AG04450 (cell line): Measurements from ENCODE around the gene RAB32. TPM values are rescaled to one million over a fixed set of nuclear protein-coding genes. Genes with fewer than 3 reads are reported as not detected.

ENCODE experiments used
- CTCF ChIA-PET: fragments of 300-600, 350-600 bp; formaldehyde crosslinking; extraction: SDS; loops from one replicate; lab custom pipeline; 2022; ENCODE audit warnings: antibody characterized with exemption, inconsistent platforms; lab: Charles Lee
- POLR2A ChIA-PET: fragments of 350-600 bp; formaldehyde crosslinking; extraction: SDS; loops from one replicate; lab custom pipeline; 2021; ENCODE audit warnings: antibody characterized with exemption, inconsistent platforms; lab: Yijun Ruan, JAX
- DNase-seq: peaks from one replicate; pipeline ENCODE4 v3.0.0-alpha.2; 2011; ENCODE audit warnings: low read depth, low spot score
- H3K27ac ChIP-seq: one replicate; pipeline ENCODE4 v1.5.1; 2012; ENCODE audit warnings: low read depth, low read length, control low read depth
- H3K27me3 ChIP-seq: one replicate; pipeline ENCODE4 v1.6.0; 2012; ENCODE audit warnings: low read length; ENCODE audit not compliant: control insufficient read depth, insufficient read depth
- H3K4me3 ChIP-seq: 2 replicates; pipeline ENCODE4 v1.5.1; 2011; ENCODE audit warnings: mild to moderate bottlenecking, low read depth, low read length, control low read depth
- H3K9me3 ChIP-seq: 2 replicates; pipeline ENCODE4 v1.5.1; 2012; ENCODE audit warnings: low read length; ENCODE audit not compliant: control insufficient read depth, insufficient read depth
- CTCF ChIP-seq: IDR thresholded peaks from 2 replicates; pipeline ENCODE4 v1.5.1; 2011; ENCODE audit warnings: low read depth, low read length, control low read depth, inconsistent platforms
- polyA plus RNA-seq: library from polyadenylated mRNA; depleted of rRNA; stranded (reverse); fragments of >200 nt; gene quantifications from 2 replicates; pipeline ENCODE4 v1.2.3, GENCODE V29; 2011

RAB32 gene
- polyA plus RNA-seq, 1 experiment = 100 TPM

DNA sequence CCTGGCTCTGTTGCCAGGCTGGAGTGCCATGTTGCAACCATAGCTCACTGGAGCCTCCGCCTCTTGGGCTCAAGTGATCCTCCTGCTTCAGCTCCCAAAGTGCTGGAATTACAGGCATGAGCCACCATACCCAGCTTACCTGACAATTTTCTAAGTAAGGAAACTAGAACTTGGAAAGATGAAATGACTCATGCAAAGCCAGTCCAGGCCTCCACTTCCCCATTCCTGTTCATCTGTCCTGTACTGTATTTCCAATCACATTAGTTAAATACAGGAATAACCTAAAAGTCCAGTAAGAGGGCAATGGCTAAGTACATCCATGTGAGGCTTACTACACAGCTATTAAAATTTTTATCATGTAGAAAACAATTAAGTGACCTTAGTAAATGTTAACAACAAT lies 46.9 kb downstream of the RAB32 start:
- ChIA-PET CTCF (no interaction called here), POLR2A (no interaction called here)
- no peak overlapping the region for H3K27ac ChIP-seq
- no peak for TF ChIP-seq CTCF
- H3K27me3 ChIP-seq = peaks cover 3% of the 10 kb centered on the region
- H3K4me3 ChIP-seq = no peak overlapping the region
- DNase-seq = no peak
- H3K9me3 ChIP-seq = no peaks in the 10 kb centered on the region

DNA sequence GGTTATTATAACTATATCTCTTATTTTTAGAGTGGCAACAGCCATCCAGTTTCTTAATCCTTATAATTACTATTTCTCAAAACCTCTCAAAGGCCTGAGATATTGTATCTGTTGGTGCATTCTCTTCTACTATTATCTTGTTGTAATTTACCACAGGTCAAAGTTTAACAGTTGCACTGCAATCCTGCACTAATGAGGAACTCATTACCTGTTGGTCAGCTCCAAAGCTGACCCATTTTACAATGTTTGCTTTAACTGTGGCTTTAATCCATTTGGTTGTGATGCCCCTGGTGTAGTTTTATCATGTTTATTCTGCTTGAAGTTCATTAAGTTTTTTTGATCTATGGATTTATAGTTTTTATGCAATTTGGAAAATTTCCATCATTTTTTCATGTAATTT lies 48.8 kb downstream of the RAB32 start:
- ChIA-PET POLR2A (no interaction called here), CTCF (no interaction called here)
- Histone ChIP-seq H3K27me3 (peaks cover 3% of the 10 kb centered on the region), H3K27ac (no peak overlapping the region), H3K9me3 (no peaks in the 10 kb centered on the region), H3K4me3 (no peak overlapping the region)
- DNase-seq = no peak
- TF ChIP-seq CTCF = no peak

DNA sequence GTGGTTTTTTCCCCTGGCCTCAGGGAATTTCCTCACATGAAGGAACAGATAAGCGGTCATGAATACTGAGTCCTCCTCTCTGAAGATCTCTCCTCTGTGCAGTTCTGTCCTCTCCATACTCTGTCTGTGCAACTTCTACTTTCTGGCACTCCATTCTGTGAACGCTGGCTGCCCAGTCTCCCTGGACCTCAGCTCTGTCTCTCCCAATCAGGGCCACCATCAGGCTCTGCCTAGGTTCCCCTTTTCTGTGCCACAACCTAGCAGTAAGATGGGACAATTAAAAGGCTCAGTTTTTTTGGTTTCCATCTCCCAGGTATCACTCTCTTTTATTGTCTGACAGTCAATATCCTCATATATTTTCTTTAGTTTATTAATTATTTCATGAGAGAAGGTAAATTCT lies 50.4 kb downstream of the RAB32 start:
- H3K27me3 ChIP-seq = peaks cover 3% of the 10 kb centered on the region
- CTCF ChIA-PET = no interaction called here
- no peak overlapping the region for H3K27ac ChIP-seq
- no peaks in the 10 kb centered on the region for H3K9me3 ChIP-seq
- TF ChIP-seq CTCF = no peak
- POLR2A ChIA-PET = no interaction called here
- DNase-seq = no peak
- no peak overlapping the region for H3K4me3 ChIP-seq

- H3K4me3 ChIP-seq = no peak overlapping the region
- H3K27me3 ChIP-seq = peaks cover 3% of the 10 kb centered on the region
- H3K27ac ChIP-seq = no peak overlapping the region
- no peaks in the 10 kb centered on the region for H3K9me3 ChIP-seq
- no peak for DNase-seq
- POLR2A ChIA-PET = no interaction called here
- CTCF ChIA-PET = no interaction called here
- no peak for TF ChIP-seq CTCF
Observed at GRCh38 chr6:146594495-146594894, 50.9 kb downstream of the RAB32 start.

GRCh38 chr6:146595972-146596731 lies 52.5 kb downstream of the RAB32 start:
- Histone ChIP-seq H3K27me3 (peaks cover 3% of the 10 kb centered on the region), H3K4me3 (no peak overlapping the region), H3K27ac (no peak overlapping the region), H3K9me3 (no peaks in the 10 kb centered on the region)
- CTCF ChIA-PET = no interaction called here
- DNase-seq = no peak
- POLR2A ChIA-PET = no interaction called here
- TF ChIP-seq CTCF = no peak
